H9 (cell line): ENCODE results near the gene SPATA16. TPM values are rescaled to one million over a fixed set of nuclear protein-coding genes. Genes with fewer than 3 reads are reported as not detected.

Experiments used
- DNase-seq: peaks from one replicate; pipeline ENCODE4 v3.0.0-alpha.2; 2017
- H2AFZ ChIP-seq: one replicate; pipeline ENCODE4 v1.6.1; 2013; ENCODE audit warnings: mild to moderate bottlenecking, low read length, control low read depth, moderate library complexity
- H2AK5ac ChIP-seq: 2 replicates; pipeline ENCODE4 v1.6.1; 2013; ENCODE audit warnings: low read length, control low read depth, mixed read lengths; ENCODE audit not compliant: insufficient read length
- H2BK120ac ChIP-seq: one replicate; pipeline ENCODE4 v1.6.1; 2013; ENCODE audit warnings: low read depth, mild to moderate bottlenecking, low read length, control low read depth, inconsistent platforms; ENCODE audit not compliant: poor library complexity, severe bottlenecking
- H2BK12ac ChIP-seq: 2 replicates; pipeline ENCODE4 v1.6.1; 2013; ENCODE audit warnings: low read length, control low read depth, mixed read lengths, low read depth; ENCODE audit not compliant: insufficient read length
- H2BK15ac ChIP-seq: 2 replicates; pipeline ENCODE4 v1.6.1; 2013; ENCODE audit warnings: low read depth, low read length, control low read depth
- H2BK20ac ChIP-seq: one replicate; pipeline ENCODE4 v1.6.1; 2013; ENCODE audit warnings: low read depth, mild to moderate bottlenecking, low read length, control low read depth, inconsistent platforms; ENCODE audit not compliant: poor library complexity, severe bottlenecking
- H2BK5ac ChIP-seq: 2 replicates; pipeline ENCODE4 v1.6.1; 2013; ENCODE audit warnings: low read length, control low read depth, mixed read lengths; ENCODE audit not compliant: insufficient read length
- H3K14ac ChIP-seq: 2 replicates; pipeline ENCODE4 v1.6.1; 2013; ENCODE audit warnings: low read length, control low read depth; ENCODE audit not compliant: insufficient read depth
- H3K18ac ChIP-seq: 2 replicates; pipeline ENCODE4 v1.6.1; 2013; ENCODE audit warnings: low read depth, mild to moderate bottlenecking, mixed read lengths, low read length, control low read depth; ENCODE audit not compliant: insufficient read length
- H3K23ac ChIP-seq: 2 replicates; pipeline ENCODE4 v1.6.1; 2013; ENCODE audit warnings: low read length, control low read depth, mixed read lengths, low read depth; ENCODE audit not compliant: insufficient read length
- H3K23me2 ChIP-seq: 2 replicates; pipeline ENCODE4 v1.6.1; 2013; ENCODE audit warnings: low read depth, mild to moderate bottlenecking, mixed read lengths, low read length, control low read depth; ENCODE audit not compliant: insufficient read length, poor library complexity, severe bottlenecking
- H3K27ac ChIP-seq: 2 replicates; pipeline ENCODE4 v1.5.1; 2013; ENCODE audit warnings: low read length, control low read depth, mixed read lengths, low read depth; ENCODE audit not compliant: insufficient read length
- H3K27me3 ChIP-seq: 2 replicates; pipeline ENCODE4 v1.6.1; 2013; ENCODE audit warnings: low read length, control low read depth, inconsistent platforms; ENCODE audit not compliant: insufficient read depth
- H3K4ac ChIP-seq: 2 replicates; pipeline ENCODE4 v1.6.1; 2013; ENCODE audit warnings: low read depth, mild to moderate bottlenecking, control low read depth, inconsistent platforms, low read length, moderate library complexity
- H3K4me1 ChIP-seq: 2 replicates; pipeline ENCODE4 v1.6.1; 2013; ENCODE audit warnings: low read length, control low read depth, inconsistent platforms; ENCODE audit not compliant: insufficient read depth
- H3K4me2 ChIP-seq: 2 replicates; pipeline ENCODE4 v1.6.1; 2013; ENCODE audit warnings: low read length, control low read depth, mixed read lengths; ENCODE audit not compliant: insufficient read length, insufficient read depth
- H3K56ac ChIP-seq: 2 replicates; pipeline ENCODE4 v1.6.1; 2013; ENCODE audit warnings: low read depth, mild to moderate bottlenecking, mixed read lengths, low read length, control low read depth; ENCODE audit not compliant: insufficient read length
- H3K79me1 ChIP-seq: 2 replicates; pipeline ENCODE4 v1.6.1; 2013; ENCODE audit warnings: low read depth, mild to moderate bottlenecking, moderate library complexity, low read length, control low read depth, inconsistent platforms; ENCODE audit not compliant: insufficient read depth, poor library complexity, severe bottlenecking
- H3K79me2 ChIP-seq: 2 replicates; pipeline ENCODE4 v1.6.1; 2013; ENCODE audit warnings: low read length, control low read depth, inconsistent platforms; ENCODE audit not compliant: insufficient read depth
- H3K9ac ChIP-seq: 2 replicates; pipeline ENCODE4 v1.6.1; 2013; ENCODE audit warnings: low read length, control low read depth, mixed read lengths; ENCODE audit not compliant: insufficient read length; ENCODE audit errors: extremely low read depth
- H3K9me3 ChIP-seq: one replicate; pipeline ENCODE4 v1.6.1; 2013; ENCODE audit warnings: low read depth, low read length, inconsistent platforms; ENCODE audit not compliant: control insufficient read depth
- H3T11ph ChIP-seq: one replicate; pipeline ENCODE4 v1.6.1; 2013; ENCODE audit warnings: mild to moderate bottlenecking, low read length, control low read depth, inconsistent platforms
- H4K20me1 ChIP-seq: one replicate; pipeline ENCODE4 v1.6.1; 2013; ENCODE audit not compliant: control insufficient read depth, insufficient read length, insufficient read depth
- H4K5ac ChIP-seq: 2 replicates; pipeline ENCODE4 v1.6.1; 2013; ENCODE audit warnings: low read depth, mild to moderate bottlenecking, mixed read lengths, low read length, control low read depth; ENCODE audit not compliant: insufficient read length
- H4K8ac ChIP-seq: replicated peaks from 2 replicates; pipeline ENCODE4 v1.6.1; 2013; ENCODE audit warnings: low read length, control low read depth, mixed read lengths, low read depth; ENCODE audit not compliant: insufficient read length
- H4K91ac ChIP-seq: 2 replicates; pipeline ENCODE4 v1.6.1; 2013; ENCODE audit warnings: low read depth, mild to moderate bottlenecking, moderate library complexity, mixed read lengths, low read length, control low read depth; ENCODE audit not compliant: insufficient read length
- H3K27ac Mint-ChIP-seq, 3 experiments: 2 replicates in 2 of 3; 3 replicates in 1 of 3; pipeline ENCODE4 v1.8.0; 2020 to 2021; ENCODE audit warnings: mixed read lengths in 3 of 3, mild to moderate bottlenecking in 1 of 3, moderate library complexity in 1 of 3
- H3K27me3 Mint-ChIP-seq: 2 replicates; pipeline ENCODE4 v1.8.0; 2021; ENCODE audit warnings: low read depth, mild to moderate bottlenecking, moderate library complexity, mixed read lengths
- H3K36me3 Mint-ChIP-seq, 3 experiments: 2 replicates in 2 of 3; 3 replicates in 1 of 3; pipeline ENCODE4 v1.8.0; 2020 to 2021; ENCODE audit warnings: low read depth in 3 of 3, mixed read lengths in 3 of 3; ENCODE audit not compliant: insufficient read depth in 1 of 3
- H3K4me1 Mint-ChIP-seq, 2 experiments: 2 replicates each; pipeline ENCODE4 v1.8.0; 2020; ENCODE audit warnings: mixed read lengths in 2 of 2
- H3K4me3 Mint-ChIP-seq, 2 experiments: 2 replicates in 1 of 2; 3 replicates in 1 of 2; pipeline ENCODE4 v1.8.0; 2020 to 2021; ENCODE audit warnings: mild to moderate bottlenecking in 2 of 2, mixed read lengths in 2 of 2, moderate library complexity in 1 of 2
- H3K9me3 Mint-ChIP-seq, 2 experiments: 2 replicates in 1 of 2; 3 replicates in 1 of 2; pipeline ENCODE4 v1.8.0; 2020; ENCODE audit warnings: mild to moderate bottlenecking in 2 of 2, mixed read lengths in 2 of 2, moderate library complexity in 1 of 2
- WGBS: extraction: QIAGEN DNeasy Blood & Tissue Kit; methylation state at CpG from one replicate; pipeline ENCODE4 v1.1.7; 2013; ENCODE audit warnings: missing lambda C conversion rate, low lambda C conversion rate, mixed read lengths; ENCODE audit not compliant: insufficient read length; ENCODE audit errors: extremely low coverage; 5-methylcytosine and 5-hydroxymethylcytosine counted together
- total RNA-seq: library from RNA; stranded (reverse); gene quantifications from 2 replicates; pipeline ENCODE4 v1.2.1, GENCODE V29; 2021
- TF ChIP-seq, protein P1 (sequence below): fragments of 200-600 bp; sonication (generic); conservative IDR thresholded peaks from 3 replicates; pipeline ENCODE4 v1.8.0; 2021; ENCODE audit warnings: antibody characterized with exemption, mild to moderate bottlenecking

Gene SPATA16
- total RNA-seq, 1 experiment from 2014 or later, result not detected

DNA sequence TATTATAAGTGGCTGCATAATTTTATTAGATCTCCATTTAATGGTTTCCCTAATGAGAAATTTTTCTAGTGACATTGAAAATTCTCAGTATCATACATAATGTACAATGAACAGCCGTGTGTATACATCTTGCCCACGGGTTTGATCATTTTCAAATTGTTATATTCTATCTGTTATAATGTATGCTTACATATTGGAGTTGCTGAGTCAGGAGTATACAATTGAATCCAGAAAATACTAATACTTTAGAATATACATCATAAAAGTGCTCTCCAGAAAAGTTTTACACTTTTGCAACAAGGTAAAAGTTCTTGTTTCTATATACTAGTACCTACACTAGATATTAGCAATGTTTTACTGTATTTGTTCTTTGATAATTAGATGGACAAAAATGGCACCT lies 82.8 kb downstream of the SPATA16 start:
- Histone ChIP-seq H3K27ac (no peak overlapping the region), H4K91ac (no peak overlapping the region), H3K18ac (no peak overlapping the region), H2BK15ac (no peak overlapping the region), H4K5ac (no peak overlapping the region), H3K27me3 (no peaks in the 10 kb centered on the region), H2AK5ac (no peak overlapping the region), H3K4ac (no peak overlapping the region), H4K8ac (no peak overlapping the region), H3K9ac (no peak overlapping the region), H3K79me2 (no peaks in the 10 kb centered on the region), H3K9me3 (no peaks in the 10 kb centered on the region), H3K14ac (no peak overlapping the region), H3K56ac (no peak overlapping the region), H3K23ac (no peak overlapping the region), H4K20me1 (no peaks in the 10 kb centered on the region), H3K79me1 (no peaks in the 10 kb centered on the region), H2BK120ac (no peak overlapping the region), H2AFZ (no peak overlapping the region), H3K23me2 (no peaks in the 10 kb centered on the region), H3K4me2 (no peak overlapping the region), H2BK5ac (no peak overlapping the region), H2BK12ac (no peak overlapping the region), H3T11ph (no peak overlapping the region), H2BK20ac (no peak overlapping the region), H3K4me1 (no peaks in the 10 kb centered on the region)
- H3K9me3 Mint-ChIP-seq, result no peaks in the 10 kb centered on the region
- no peaks in the 10 kb centered on the region for H3K36me3 Mint-ChIP-seq
- no CpG with 5 or more reads among the region's 2 CpGs for WGBS
- H3K27me3 Mint-ChIP-seq, result no peaks in the 10 kb centered on the region
- TF ChIP-seq, protein P1, sequence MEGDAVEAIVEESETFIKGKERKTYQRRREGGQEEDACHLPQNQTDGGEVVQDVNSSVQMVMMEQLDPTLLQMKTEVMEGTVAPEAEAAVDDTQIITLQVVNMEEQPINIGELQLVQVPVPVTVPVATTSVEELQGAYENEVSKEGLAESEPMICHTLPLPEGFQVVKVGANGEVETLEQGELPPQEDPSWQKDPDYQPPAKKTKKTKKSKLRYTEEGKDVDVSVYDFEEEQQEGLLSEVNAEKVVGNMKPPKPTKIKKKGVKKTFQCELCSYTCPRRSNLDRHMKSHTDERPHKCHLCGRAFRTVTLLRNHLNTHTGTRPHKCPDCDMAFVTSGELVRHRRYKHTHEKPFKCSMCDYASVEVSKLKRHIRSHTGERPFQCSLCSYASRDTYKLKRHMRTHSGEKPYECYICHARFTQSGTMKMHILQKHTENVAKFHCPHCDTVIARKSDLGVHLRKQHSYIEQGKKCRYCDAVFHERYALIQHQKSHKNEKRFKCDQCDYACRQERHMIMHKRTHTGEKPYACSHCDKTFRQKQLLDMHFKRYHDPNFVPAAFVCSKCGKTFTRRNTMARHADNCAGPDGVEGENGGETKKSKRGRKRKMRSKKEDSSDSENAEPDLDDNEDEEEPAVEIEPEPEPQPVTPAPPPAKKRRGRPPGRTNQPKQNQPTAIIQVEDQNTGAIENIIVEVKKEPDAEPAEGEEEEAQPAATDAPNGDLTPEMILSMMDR, result no peak
- no peak overlapping the region for H3K4me3 Mint-ChIP-seq
- no peak for DNase-seq
- H3K27ac Mint-ChIP-seq, result no peak overlapping the region
- H3K4me1 Mint-ChIP-seq, result peaks cover 2 to 4% of the 10 kb centered on the region in 2 experiments; a peak in 2 of 4 replicates
